Stomach (tissue), 9 donors: Measurements from ENCODE around the gene ARFGEF3. TPM values are rescaled to one million over a fixed set of nuclear protein-coding genes. Genes with fewer than 3 reads are reported as not detected.

Experiments used
- DNase-seq, 2 donors: peaks; one replicate each; pipeline versions ENCODE4 v3.0.0 to v3.0.0-alpha.2; 2013 to 2019
- H3K27ac ChIP-seq, 5 donors: fragments of 200-600 bp in 4 of 5; sonication (generic) in 4 of 5; one replicate each; pipeline ENCODE4 v1.5.1; 2013 to 2019; ENCODE audit warnings: mild to moderate bottlenecking in 1 of 5, moderate library complexity in 1 of 5
- H3K27me3 ChIP-seq, 3 donors: fragments of 200-600 bp; sonication (generic); one replicate each; pipeline ENCODE4 v1.5.1; 2017 to 2019; ENCODE audit warnings: mixed run types in 1 of 3
- H3K36me3 ChIP-seq, 4 donors: fragments of 200-600 bp; sonication (generic); 1 replicate in 3 of 4; 2 replicates in 1 of 4; pipeline ENCODE4 v1.5.1; 2016 to 2019
- H3K4me1 ChIP-seq, 4 donors: fragments of 200-600 bp; sonication (generic); one replicate each; pipeline ENCODE4 v1.5.1; 2016 to 2019
- H3K4me3 ChIP-seq, 4 donors: fragments of 200-600 bp; sonication (generic) in 3 of 4; one replicate each; pipeline ENCODE4 v1.5.1; 2016 to 2019; ENCODE audit warnings: mild to moderate bottlenecking in 1 of 4
- H3K9me3 ChIP-seq, 4 donors: fragments of 200-600 bp; sonication (generic); one replicate each; pipeline ENCODE4 v1.5.1; 2016 to 2019
- CTCF ChIP-seq, 7 experiments: fragments of 450-650 bp in 4 of 7; fragments of 200-600 bp in 3 of 7; sonication (generic) in 3 of 7; IDR thresholded peaks; one replicate each; pipeline ENCODE4 v1.5.1; 2016 to 2019; ENCODE audit warnings: antibody characterized with exemption in 7 of 7, control low read depth in 2 of 7, mild to moderate bottlenecking in 1 of 7
- EP300 ChIP-seq: sonication (generic); formaldehyde crosslinking; IDR thresholded peaks from one replicate; pipeline ENCODE4 v1.6.1; 2017; ENCODE audit warnings: antibody characterized with exemption
- POLR2A ChIP-seq, 4 donors: fragments of 450-650 bp; IDR thresholded peaks; one replicate each; pipeline ENCODE4 v1.6.1; 2016; ENCODE audit warnings: antibody characterized with exemption in 4 of 4, control low read depth in 2 of 4, mild to moderate bottlenecking in 1 of 4, moderate library complexity in 1 of 4
- POLR2AphosphoS5 ChIP-seq, 3 donors: sonication (generic); formaldehyde crosslinking; IDR thresholded peaks; one replicate each; pipeline ENCODE4 v1.6.1; 2016; ENCODE audit warnings: antibody characterized with exemption in 3 of 3
- WGBS, 5 donors: extraction: QIAGEN DNeasy Blood & Tissue Kit in 3 of 5; methylation state at CpG; one replicate each; pipeline versions ENCODE4 v1.1.5 to v1.1.7; 2013 to 2018; 5-methylcytosine and 5-hydroxymethylcytosine counted together
- intact Hi-C: fragments of 100-400 bp; cut with DNase I; formaldehyde crosslinking; loops from one replicate; pipeline ENCODE4 v1.15.1; 2023; ENCODE audit warnings: low total_unique reads
- polyA plus RNA-seq, 3 donors: library from polyadenylated mRNA; stranded (reverse); fragments of 200-250 nt; gene quantifications; one replicate each; pipeline ENCODE4 v1.2.3, GENCODE V29; 2013
- total RNA-seq, 5 donors: library from RNA; depleted of rRNA; stranded (reverse); fragments of >200 nt; gene quantifications; one replicate each; pipeline versions ENCODE4 v1.1.0 to v1.2.3, GENCODE V29; 2014 to 2016
- donor health status: healthy with polysubstance abuse.
- donor health status: Bipolar disorder and iron deficiency.
- donor health status: healthy.

The ARFGEF3 gene
- total and polyA plus RNA-seq, 8 donors = 3.2 to 44.6 (median 13.2) TPM

DNA sequence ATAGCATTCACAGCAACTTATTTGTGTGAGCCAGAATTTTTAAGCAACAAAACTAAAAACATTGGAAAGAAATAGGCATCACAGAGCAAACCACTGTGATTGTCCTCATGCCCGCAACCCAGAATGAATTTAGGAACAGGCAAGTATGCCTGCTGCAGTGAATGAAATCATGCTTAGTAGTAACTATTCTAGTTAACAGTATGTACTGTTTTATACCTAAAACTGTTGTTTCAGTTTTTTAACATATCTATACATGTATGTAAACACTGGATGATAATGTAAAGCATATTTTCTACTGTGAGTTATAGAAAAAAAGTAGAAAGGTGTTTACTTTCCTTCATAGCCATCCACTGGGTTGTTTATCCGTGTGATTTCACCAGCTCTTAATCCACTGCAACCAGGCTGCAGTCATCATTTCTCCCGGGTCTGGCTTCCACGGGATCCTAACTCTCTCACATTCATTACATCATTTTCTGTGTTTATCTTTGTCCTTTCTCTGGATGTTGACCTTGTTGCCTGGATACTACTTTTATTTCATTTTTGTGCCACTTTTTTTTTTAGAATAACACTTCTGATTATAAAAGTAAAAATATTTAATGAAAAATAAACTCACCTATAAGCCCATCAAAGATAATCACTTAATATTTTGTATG, 3.6 kb upstream of the ARFGEF3 start:
- 43 to 48% (median 47%) methylated on average over 4 of the region's 4 CpGs for WGBS, 5 donors
- Histone ChIP-seq H3K36me3 (no peaks in the 10 kb centered on the region), H3K4me1 (peaks cover 9 to 21% (median 16%) of the 10 kb centered on the region in 4 donors), H3K27me3 (peaks cover 0 to 34% (median 20%) of the 10 kb centered on the region in 3 donors), H3K4me3 (no peak overlapping the region), H3K9me3 (peaks cover 0 to 5% (median 4%) of the 10 kb centered on the region in 4 donors), H3K27ac (no peak overlapping the region)
- DNase-seq = peak in 1 of 2 donors; percentile 62
- no peak for TF ChIP-seq EP300
- TF ChIP-seq POLR2A (IDR thresholded peaks at IDR 0.05) = no peak
- TF ChIP-seq POLR2AphosphoS5 (IDR thresholded peaks at IDR 0.05) = no peak
- TF ChIP-seq CTCF (IDR thresholded peaks at IDR 0.05) = no peak
- intact Hi-C loops = loop anchor here (10.0 kb wide), 1 partner anchor 127 kb away; no protein-coding TSS in a partner anchor

- no peak for DNase-seq
- 93 to 99% (median 96%) methylated on average over 2 of the region's 2 CpGs for WGBS, 5 donors
- peaks cover 9 to 22% (median 18%) of the 10 kb centered on the region in 4 donors for H3K4me1 ChIP-seq
- no peak overlapping the region for H3K27ac ChIP-seq
- H3K9me3 ChIP-seq = no peaks in the 10 kb centered on the region
- intact Hi-C loops = loop anchor here (10.0 kb wide), 1 partner anchor 126 kb away; no protein-coding TSS in a partner anchor
- peaks cover 0 to 41% (median 20%) of the 10 kb centered on the region in 3 donors for H3K27me3 ChIP-seq
- H3K4me3 ChIP-seq = no peak overlapping the region
- H3K36me3 ChIP-seq = no peaks in the 10 kb centered on the region
- no peak for TF ChIP-seq POLR2A (IDR thresholded peaks at IDR 0.05)
- no peak for TF ChIP-seq POLR2AphosphoS5 (IDR thresholded peaks at IDR 0.05)
- no peak for TF ChIP-seq CTCF (IDR thresholded peaks at IDR 0.05)
- TF ChIP-seq EP300 = no peak
Measured at GRCh38 chr6:138159246-138159645, 2.5 kb upstream of the ARFGEF3 start.

DNA sequence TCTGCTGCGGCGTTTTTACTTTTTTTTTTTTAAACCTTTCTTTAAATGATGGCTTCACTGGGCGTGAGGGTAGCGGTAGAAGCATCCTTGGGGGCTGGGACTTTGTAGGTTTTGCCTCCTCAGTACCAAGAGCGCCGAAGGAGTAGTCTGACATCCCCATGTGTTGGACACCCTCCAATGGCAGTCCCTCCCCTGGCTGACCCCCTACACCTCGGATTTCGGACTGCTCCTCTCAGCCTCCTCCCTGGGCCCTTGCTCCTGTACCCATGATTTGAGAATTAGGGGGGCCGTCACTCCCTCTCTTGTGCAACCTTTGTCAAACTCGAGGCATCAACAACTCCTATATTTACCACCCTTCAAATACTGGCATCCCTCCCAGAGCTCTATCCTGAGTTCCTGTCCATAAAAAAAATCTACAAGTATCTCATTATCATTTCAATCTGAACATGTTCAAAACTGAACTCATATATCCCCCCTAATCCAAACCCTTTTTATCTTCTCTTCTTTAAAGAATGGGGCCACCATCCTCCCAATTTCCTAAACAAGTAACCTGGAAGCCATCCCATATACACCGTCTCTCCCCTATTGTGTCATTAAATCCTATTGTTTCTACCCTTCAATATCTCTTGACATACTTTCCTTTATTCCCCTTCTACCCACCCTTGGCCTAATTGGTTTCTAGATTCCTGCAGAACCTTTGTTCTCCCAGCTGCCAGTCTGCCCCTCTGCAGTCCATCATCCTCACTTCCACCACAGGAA, 1.2 kb upstream of the ARFGEF3 start:
- 64 to 76% (median 75%) methylated on average over 11 of the region's 11 CpGs for WGBS, 5 donors
- intact Hi-C loops = no loop called here
- TF ChIP-seq POLR2AphosphoS5 (IDR thresholded peaks at IDR 0.05) (no peak), EP300 (no peak), CTCF (IDR thresholded peaks at IDR 0.05) (no peak), POLR2A (IDR thresholded peaks at IDR 0.05) (no peak)
- H3K27ac ChIP-seq = peak overlapping the region in 4 of 5 donors; percentile 7 to 92 (median 90)
- H3K4me1 ChIP-seq = peaks cover 9 to 29% (median 18%) of the 10 kb centered on the region in 4 donors
- H3K4me3 ChIP-seq = peak overlapping the region; percentile 60 to 69 (median 64)
- H3K36me3 ChIP-seq = no peaks in the 10 kb centered on the region
- H3K9me3 ChIP-seq = no peaks in the 10 kb centered on the region
- H3K27me3 ChIP-seq = peaks cover 0 to 41% (median 20%) of the 10 kb centered on the region in 3 donors
- no peak for DNase-seq

DNA sequence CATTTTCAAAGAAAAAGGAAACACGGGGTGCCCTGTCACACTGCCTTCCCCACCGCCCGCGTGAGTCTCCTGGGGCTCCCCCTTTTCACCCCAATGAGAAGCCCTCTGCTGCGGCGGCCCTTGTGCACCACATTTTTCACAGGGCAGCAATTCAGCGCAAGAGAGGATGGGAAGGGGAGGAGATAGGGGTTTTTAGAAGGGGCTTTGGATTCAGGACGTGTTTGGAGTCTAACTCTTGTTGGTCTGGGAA, 726 bp upstream of the ARFGEF3 start:
- intact Hi-C loops = no loop called here
- H3K9me3 ChIP-seq = no peaks in the 10 kb centered on the region
- no peak for DNase-seq
- TF ChIP-seq POLR2AphosphoS5 (IDR thresholded peaks at IDR 0.05) (no peak), EP300 (no peak), CTCF (IDR thresholded peaks at IDR 0.05) (no peak), POLR2A (IDR thresholded peaks at IDR 0.05) (no peak)
- peaks cover 9 to 29% (median 18%) of the 10 kb centered on the region in 4 donors for H3K4me1 ChIP-seq
- peak overlapping the region; percentile 60 to 69 (median 64) for H3K4me3 ChIP-seq
- peak overlapping the region; percentile 90 to 97 (median 90) for H3K27ac ChIP-seq
- H3K36me3 ChIP-seq = no peaks in the 10 kb centered on the region
- H3K27me3 ChIP-seq = peaks cover 0 to 41% (median 20%) of the 10 kb centered on the region in 3 donors
- 8 to 27% (median 11%) methylated on average over 8 of the region's 8 CpGs for WGBS, 5 donors
